Calu3 (cell line): ENCODE results near the gene CAPS. TPM values are rescaled to one million over a fixed set of nuclear protein-coding genes. Genes with fewer than 3 reads are reported as not detected.
A peak's percentile ranks its signal among the peaks of the same experiment; 100 is the strongest.
"Not testable (repeated sequence)": the region's sequence is repeated elsewhere in the genome, so short reads cannot be mapped to it uniquely, and the experiment has no call there.

Source experiments
- BruUV-seq: library from RNA; stranded (reverse); fragments of 400-500 nt; replicated peaks from 2 replicates; lab custom pipeline; 2021; lab: Mats Ljungman, UMichigan
- CTCF ChIA-PET: fragments of 300-600 bp; sonication (Branson Sonifier 250); formaldehyde crosslinking; loops from one replicate; lab custom pipeline; 2022; ENCODE audit warnings: antibody characterized with exemption; lab: Charles Lee
- DNase-seq: peaks from one replicate; pipeline ENCODE4 v3.0.0; 2022
- H3K27ac Mint-ChIP-seq: one replicate; pipeline ENCODE4 v1.8.0; 2022; ENCODE audit warnings: mixed read lengths; ENCODE audit not compliant: unreplicated experiment
- H3K27me3 Mint-ChIP-seq: one replicate; pipeline ENCODE4 v1.8.0; 2022; ENCODE audit warnings: mixed read lengths; ENCODE audit not compliant: unreplicated experiment
- H3K36me3 Mint-ChIP-seq: one replicate; pipeline ENCODE4 v1.8.0; 2022; ENCODE audit warnings: mild to moderate bottlenecking, moderate library complexity, mixed read lengths; ENCODE audit not compliant: insufficient read depth, unreplicated experiment
- H3K4me1 Mint-ChIP-seq: one replicate; pipeline ENCODE4 v1.8.0; 2022; ENCODE audit warnings: mild to moderate bottlenecking, low read depth, mixed read lengths; ENCODE audit not compliant: unreplicated experiment
- H3K4me3 Mint-ChIP-seq: one replicate; pipeline ENCODE4 v1.8.0; 2022; ENCODE audit warnings: mild to moderate bottlenecking, low read depth, moderate library complexity, mixed read lengths; ENCODE audit not compliant: unreplicated experiment
- H3K9me3 Mint-ChIP-seq: one replicate; pipeline ENCODE4 v1.8.0; 2022; ENCODE audit warnings: low read depth, mixed read lengths; ENCODE audit not compliant: unreplicated experiment
- intact Hi-C: fragments of 100-400 bp; cut with micrococcal nuclease; formaldehyde crosslinking; loops from one replicate; pipeline ENCODE4 v1.10.0; 2022; ENCODE audit not compliant: unreplicated experiment
- total RNA-seq: library from RNA; stranded (reverse); gene quantifications from 2 replicates; pipeline ENCODE4 v1.2.3, GENCODE V29; 2022
- TF ChIP-seq, protein P1 (sequence below): fragments of 200-600 bp; IDR thresholded peaks from one replicate; pipeline ENCODE4 v1.8.0; 2022; ENCODE audit warnings: antibody characterized with exemption; ENCODE audit not compliant: unreplicated experiment

Gene CAPS
- total RNA-seq, 1 experiment from 2014 or later: 39.9 TPM

DNA sequence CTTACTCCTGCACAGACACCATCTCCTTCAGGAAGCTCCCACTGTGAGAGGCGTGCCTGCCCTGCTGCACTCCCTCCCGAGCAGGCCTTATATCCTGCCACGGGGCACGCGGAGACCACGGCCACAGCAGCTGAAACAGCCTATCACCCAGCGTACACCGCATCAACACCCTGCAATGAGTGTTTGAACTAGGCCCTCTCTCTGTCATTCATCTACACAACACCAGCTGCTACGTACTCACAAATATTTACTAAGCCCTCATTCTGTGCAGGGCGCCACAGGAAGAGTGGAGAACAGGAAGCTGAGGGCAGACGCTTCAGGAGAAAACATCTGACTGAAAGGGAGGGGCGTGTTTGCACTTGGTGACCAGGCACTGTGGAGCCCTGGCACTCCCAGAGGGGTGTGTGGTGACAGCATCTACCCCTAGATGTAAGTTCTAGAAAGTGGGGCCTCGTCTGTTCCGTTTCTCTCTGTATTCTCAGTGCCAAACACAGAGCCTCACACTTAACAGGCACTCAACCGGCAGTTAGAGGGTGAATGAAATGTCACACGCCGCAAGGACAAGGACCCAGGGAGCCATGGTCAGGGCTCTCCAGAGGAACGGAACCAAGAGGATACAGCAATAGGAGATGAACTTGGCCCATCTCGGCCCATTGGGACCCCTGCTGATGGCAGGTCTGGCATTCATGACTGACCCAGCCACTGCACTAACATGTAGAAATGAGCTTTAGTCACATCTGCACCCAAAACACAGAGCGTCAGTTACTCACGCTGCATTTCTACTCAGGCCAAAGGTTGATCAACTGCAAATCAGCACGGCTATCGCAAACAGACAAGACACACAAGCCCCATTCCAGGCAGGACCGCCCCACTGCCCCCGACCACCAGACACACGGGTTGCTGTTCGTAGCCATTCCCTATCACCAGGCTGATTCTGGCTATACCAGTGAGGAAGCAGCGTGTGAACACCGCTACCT, 48.2 kb downstream of the CAPS start:
- Mint-ChIP-seq H3K9me3 (no peaks in the 10 kb centered on the region), H3K27ac (no peak overlapping the region), H3K4me3 (no peak overlapping the region), H3K36me3 (peaks cover 7% of the 10 kb centered on the region), H3K27me3 (no peaks in the 10 kb centered on the region), H3K4me1 (peaks cover 26% of the 10 kb centered on the region)
- BruUV-seq: no TSS peak
- CTCF ChIA-PET: interaction anchor here (0.7 kb wide), 1 partner anchor 158 kb away, joined by 3 read pairs; no protein-coding TSS in a partner anchor
- TF ChIP-seq, protein P1, sequence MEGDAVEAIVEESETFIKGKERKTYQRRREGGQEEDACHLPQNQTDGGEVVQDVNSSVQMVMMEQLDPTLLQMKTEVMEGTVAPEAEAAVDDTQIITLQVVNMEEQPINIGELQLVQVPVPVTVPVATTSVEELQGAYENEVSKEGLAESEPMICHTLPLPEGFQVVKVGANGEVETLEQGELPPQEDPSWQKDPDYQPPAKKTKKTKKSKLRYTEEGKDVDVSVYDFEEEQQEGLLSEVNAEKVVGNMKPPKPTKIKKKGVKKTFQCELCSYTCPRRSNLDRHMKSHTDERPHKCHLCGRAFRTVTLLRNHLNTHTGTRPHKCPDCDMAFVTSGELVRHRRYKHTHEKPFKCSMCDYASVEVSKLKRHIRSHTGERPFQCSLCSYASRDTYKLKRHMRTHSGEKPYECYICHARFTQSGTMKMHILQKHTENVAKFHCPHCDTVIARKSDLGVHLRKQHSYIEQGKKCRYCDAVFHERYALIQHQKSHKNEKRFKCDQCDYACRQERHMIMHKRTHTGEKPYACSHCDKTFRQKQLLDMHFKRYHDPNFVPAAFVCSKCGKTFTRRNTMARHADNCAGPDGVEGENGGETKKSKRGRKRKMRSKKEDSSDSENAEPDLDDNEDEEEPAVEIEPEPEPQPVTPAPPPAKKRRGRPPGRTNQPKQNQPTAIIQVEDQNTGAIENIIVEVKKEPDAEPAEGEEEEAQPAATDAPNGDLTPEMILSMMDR: no peak
- intact Hi-C loops: no loop called here
- peak; percentile 11 for DNase-seq

DNA sequence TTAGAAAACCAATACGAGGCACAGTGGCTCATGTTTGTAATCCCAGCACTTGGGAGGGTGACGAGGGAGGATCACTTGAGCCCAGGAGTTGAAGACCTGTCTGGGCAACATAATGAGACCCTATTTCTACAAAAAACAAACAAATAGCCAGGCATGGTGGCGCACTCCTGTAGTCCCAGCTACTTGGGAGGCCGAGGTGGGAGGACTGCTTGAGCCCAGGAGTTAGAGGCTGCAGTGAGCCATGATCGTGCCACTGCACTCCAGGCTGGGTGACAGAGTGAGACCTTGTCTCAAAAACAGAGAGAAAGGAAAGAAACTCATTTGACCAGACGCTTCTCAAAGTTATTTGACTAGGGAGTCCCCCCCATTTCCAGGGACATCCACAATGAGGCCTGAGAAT, 49.2 kb downstream of the CAPS start:
- H3K9me3 Mint-ChIP-seq, H3K27ac Mint-ChIP-seq, CTCF ChIA-PET, BruUV-seq, intact Hi-C loops, DNase-seq, H3K4me3 Mint-ChIP-seq, H3K27me3 Mint-ChIP-seq: not testable (repeated sequence)
- Mint-ChIP-seq H3K4me1 (peaks cover 29% of the 10 kb centered on the region), H3K36me3 (peaks cover 11% of the 10 kb centered on the region)

DNA sequence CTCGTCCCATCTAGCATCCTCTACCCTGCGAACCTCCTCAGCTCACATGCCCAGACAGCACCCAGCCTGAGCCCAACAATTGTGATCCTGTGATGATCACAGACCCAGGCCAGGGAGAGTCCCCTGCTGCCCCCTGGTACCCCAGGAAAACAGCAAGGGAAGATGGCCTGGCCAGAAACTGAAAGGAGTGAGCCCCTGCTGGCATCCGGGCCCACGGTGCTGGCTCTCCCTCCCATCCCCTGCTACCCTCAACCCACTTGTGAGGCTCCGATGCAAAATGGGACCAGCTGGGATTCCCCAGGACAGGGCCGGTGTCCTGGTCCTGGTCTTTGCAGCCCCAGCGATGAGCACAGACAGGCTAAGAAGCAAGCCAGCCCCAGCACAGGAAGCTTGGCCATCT, 49.8 kb downstream of the CAPS start:
- CTCF ChIA-PET: no interaction called here
- H3K9me3 Mint-ChIP-seq: no peaks in the 10 kb centered on the region
- TF ChIP-seq, protein P1: no peak
- H3K27me3 Mint-ChIP-seq: no peaks in the 10 kb centered on the region
- DNase-seq: no peak
- peaks cover 16% of the 10 kb centered on the region for H3K36me3 Mint-ChIP-seq
- H3K4me3 Mint-ChIP-seq: no peak overlapping the region
- no TSS peak for BruUV-seq
- no peak overlapping the region for H3K27ac Mint-ChIP-seq
- intact Hi-C loops: no loop called here
- peaks cover 34% of the 10 kb centered on the region for H3K4me1 Mint-ChIP-seq

DNA sequence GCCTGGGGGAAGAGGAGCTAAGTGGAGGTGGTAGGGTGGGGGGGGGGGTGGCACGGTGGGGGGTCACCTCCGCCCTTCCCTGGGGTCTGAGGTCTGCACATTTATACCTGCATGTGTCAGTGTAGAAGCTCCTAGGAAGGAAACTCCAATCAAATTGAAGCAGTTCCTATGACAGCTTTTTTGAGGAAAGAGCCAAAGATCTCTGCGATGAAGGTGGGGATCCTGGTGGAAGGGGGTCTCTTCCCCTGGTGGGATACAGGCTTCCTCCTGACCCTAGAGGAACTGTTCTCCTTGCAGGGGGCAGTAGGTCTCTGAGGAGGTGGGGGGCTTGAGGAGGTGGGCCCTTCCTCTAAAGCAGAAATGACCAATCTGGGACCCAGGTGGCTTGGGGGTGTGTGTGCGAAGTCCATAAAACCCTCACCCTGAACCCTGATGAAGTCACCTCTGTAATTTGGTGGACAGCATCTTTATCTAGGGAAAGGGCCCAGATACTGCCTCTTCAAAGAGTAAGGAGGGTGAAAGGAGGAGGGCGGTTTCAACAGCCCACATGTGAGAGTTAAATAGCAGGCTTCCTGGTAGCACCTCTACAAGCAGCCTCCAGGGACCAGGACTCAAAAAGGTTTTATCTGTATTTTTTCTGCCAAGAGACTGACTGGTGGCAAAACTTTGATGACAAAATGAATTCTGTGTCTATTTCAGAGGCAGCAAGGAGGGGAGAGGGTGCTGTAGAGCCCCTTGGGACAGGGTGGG, 50.9 kb downstream of the CAPS start:
- Mint-ChIP-seq H3K36me3 (peaks cover 16% of the 10 kb centered on the region), H3K27ac (no peak overlapping the region), H3K9me3 (no peaks in the 10 kb centered on the region), H3K27me3 (no peaks in the 10 kb centered on the region), H3K4me3 (no peak overlapping the region), H3K4me1 (peaks cover 35% of the 10 kb centered on the region)
- BruUV-seq: no TSS peak
- no peak for DNase-seq
- intact Hi-C loops: no loop called here
- CTCF ChIA-PET: no interaction called here
- TF ChIP-seq, protein P1: no peak

Other genes starting within 250 kb of the CAPS start
- gene MICOS13, start 233.7 kb upstream of the CAPS start, total RNA-seq: 37.1 and 37.9 TPM in 2 replicates
- 2.3 and 3.0 TPM in 2 replicates for gene HSD11B1L, start 233.2 kb upstream of the CAPS start, total RNA-seq
- 497 and 516 TPM in 2 replicates for gene RPL36, start 224.0 kb upstream of the CAPS start, total RNA-seq
- 92.8 and 101 TPM in 2 replicates for gene LONP1, start 194.1 kb upstream of the CAPS start, total RNA-seq
- gene CATSPERD, start 193.6 kb upstream of the CAPS start, total RNA-seq: not detected in 2 replicates
- gene PRR22, start 129.5 kb upstream of the CAPS start, total RNA-seq: 6.3 TPM in 2 replicates
- gene DUS3L, start 123.1 kb upstream of the CAPS start, total RNA-seq: 33.2 and 35.5 TPM in 2 replicates
- gene NRTN, start 109.2 kb upstream of the CAPS start, total RNA-seq: 3.9 and 5.4 TPM in 2 replicates
- 1.8 and 2.8 TPM in 2 replicates for gene FUT6, start 74.6 kb upstream of the CAPS start, total RNA-seq
- 15.6 and 18.6 TPM in 2 replicates for gene FUT3, start 62.8 kb upstream of the CAPS start, total RNA-seq
- gene FUT5, start 43.7 kb upstream of the CAPS start, total RNA-seq: not detected in 2 replicates
- 133 and 143 TPM in 2 replicates for gene NDUFA11, start 10.5 kb upstream of the CAPS start, total RNA-seq
- 4.3 and 5.5 TPM in 2 replicates for gene VMAC, start 9.4 kb upstream of the CAPS start, total RNA-seq
- 57.0 and 58.4 TPM in 2 replicates for gene RANBP3, start 63.9 kb downstream of the CAPS start, total RNA-seq
- 9.3 and 13.7 TPM in 2 replicates for gene RFX2, start 196.2 kb downstream of the CAPS start, total RNA-seq
- gene ACSBG2, start 221.4 kb downstream of the CAPS start, total RNA-seq: not detected in 2 replicates